ENCODE measurements around the gene KANK2. TPM values are rescaled to one million over a fixed set of nuclear protein-coding genes. Genes with fewer than 3 reads are reported as not detected.
A peak's percentile ranks its signal among the peaks of the same experiment; 100 is the strongest.

Gene KANK2
- total RNA-seq, 2 donors from 2014 or later: 74.2 to 87.7 TPM

GRCh38 chr19:11195681-11196080 is 1.7 kb downstream of the KANK2 start:
- peaks cover 7% of the 10 kb centered on the region for H3K4me1 Mint-ChIP-seq
- H3K4me3 Mint-ChIP-seq: peak overlapping the region; percentile 75
- WGBS, 2 experiments (ENCODE audit: insufficient coverage in 1 of 2, insufficient read length in 1 of 2): 83 to 87% methylated on average over 9 to 11 of the region's 12 CpGs
- H3K27ac Mint-ChIP-seq: peak overlapping the region; percentile 48
- H3K27ac ChIP-seq (ENCODE audit: low read depth, low read length): no peak overlapping the region
- H3K9ac ChIP-seq (ENCODE audit: extremely low read depth, low read length, poor library complexity, severe bottlenecking): no peak overlapping the region
- TF ChIP-seq CTCF (conservative IDR thresholded peaks at IDR 0.05): no peak
- H3K27me3 ChIP-seq (ENCODE audit: control insufficient read depth, insufficient read depth, low read length, poor library complexity, severe bottlenecking): no peaks in the 10 kb centered on the region
- peaks cover 24% of the 10 kb centered on the region for H3K36me3 Mint-ChIP-seq (ENCODE audit: low read depth)
- H3K9me3 ChIP-seq (ENCODE audit: control insufficient read depth, low read length): no peaks in the 10 kb centered on the region
- no peak overlapping the region for H3K4me3 ChIP-seq (ENCODE audit: low read length)
- H3K4me1 ChIP-seq (ENCODE audit: control insufficient read depth, insufficient read depth, low read length): no peaks in the 10 kb centered on the region
- H3K9me3 Mint-ChIP-seq: no peaks in the 10 kb centered on the region
- no peaks in the 10 kb centered on the region for H3K27me3 Mint-ChIP-seq (ENCODE audit: insufficient read depth)
- no peak for DNase-seq
- peaks cover 11% of the 10 kb centered on the region for H3K36me3 ChIP-seq (ENCODE audit: control insufficient read depth, insufficient read depth, low read length)

- WGBS, 2 experiments (ENCODE audit: insufficient coverage in 1 of 2, insufficient read length in 1 of 2): 85 to 86% methylated on average over 10 to 16 of the region's 20 CpGs
- Histone ChIP-seq H3K4me1 (ENCODE audit: control insufficient read depth, insufficient read depth, low read length) (no peaks in the 10 kb centered on the region), H3K9ac (ENCODE audit: extremely low read depth, low read length, poor library complexity, severe bottlenecking) (no peak overlapping the region), H3K27me3 (ENCODE audit: control insufficient read depth, insufficient read depth, low read length, poor library complexity, severe bottlenecking) (no peaks in the 10 kb centered on the region), H3K9me3 (ENCODE audit: control insufficient read depth, low read length) (no peaks in the 10 kb centered on the region), H3K4me3 (ENCODE audit: low read length) (no peak overlapping the region), H3K27ac (ENCODE audit: low read depth, low read length) (no peak overlapping the region), H3K36me3 (ENCODE audit: control insufficient read depth, insufficient read depth, low read length) (peaks cover 11% of the 10 kb centered on the region)
- H3K27me3 Mint-ChIP-seq (ENCODE audit: insufficient read depth): no peaks in the 10 kb centered on the region
- TF ChIP-seq CTCF (conservative IDR thresholded peaks at IDR 0.05): no peak
- peaks cover 24% of the 10 kb centered on the region for H3K36me3 Mint-ChIP-seq (ENCODE audit: low read depth)
- no peaks in the 10 kb centered on the region for H3K9me3 Mint-ChIP-seq
- H3K4me1 Mint-ChIP-seq: peaks cover 7% of the 10 kb centered on the region
- no peak for DNase-seq
- H3K4me3 Mint-ChIP-seq: peak overlapping the region; percentile 75
- H3K27ac Mint-ChIP-seq: no peak overlapping the region
Measured at GRCh38 chr19:11194656-11195558, 2.4 kb downstream of the KANK2 start.

GRCh38 chr19:11194173-11194572 is 3.2 kb downstream of the KANK2 start:
- H3K4me3 ChIP-seq (ENCODE audit: low read length): no peak overlapping the region
- no peak overlapping the region for H3K27ac ChIP-seq (ENCODE audit: low read depth, low read length)
- H3K36me3 Mint-ChIP-seq (ENCODE audit: low read depth): peaks cover 24% of the 10 kb centered on the region
- H3K9me3 ChIP-seq (ENCODE audit: control insufficient read depth, low read length): no peaks in the 10 kb centered on the region
- no peak for DNase-seq
- no peak for TF ChIP-seq CTCF (conservative IDR thresholded peaks at IDR 0.05)
- H3K9me3 Mint-ChIP-seq: no peaks in the 10 kb centered on the region
- no peaks in the 10 kb centered on the region for H3K27me3 ChIP-seq (ENCODE audit: control insufficient read depth, insufficient read depth, low read length, poor library complexity, severe bottlenecking)
- H3K4me1 ChIP-seq (ENCODE audit: control insufficient read depth, insufficient read depth, low read length): no peaks in the 10 kb centered on the region
- peak overlapping the region; percentile 39 for H3K27ac Mint-ChIP-seq
- no peaks in the 10 kb centered on the region for H3K27me3 Mint-ChIP-seq (ENCODE audit: insufficient read depth)
- no peak overlapping the region for H3K4me3 Mint-ChIP-seq
- H3K9ac ChIP-seq (ENCODE audit: extremely low read depth, low read length, poor library complexity, severe bottlenecking): no peak overlapping the region
- H3K4me1 Mint-ChIP-seq: peaks cover 7% of the 10 kb centered on the region
- 93 to 95% methylated on average over 6 to 8 of the region's 8 CpGs for WGBS, 2 experiments (ENCODE audit: insufficient coverage in 1 of 2, insufficient read length in 1 of 2)
- peaks cover 11% of the 10 kb centered on the region for H3K36me3 ChIP-seq (ENCODE audit: control insufficient read depth, insufficient read depth, low read length)
